ENCODE data around the gene IL1RAPL2.

The IL1RAPL2 gene

DNA sequence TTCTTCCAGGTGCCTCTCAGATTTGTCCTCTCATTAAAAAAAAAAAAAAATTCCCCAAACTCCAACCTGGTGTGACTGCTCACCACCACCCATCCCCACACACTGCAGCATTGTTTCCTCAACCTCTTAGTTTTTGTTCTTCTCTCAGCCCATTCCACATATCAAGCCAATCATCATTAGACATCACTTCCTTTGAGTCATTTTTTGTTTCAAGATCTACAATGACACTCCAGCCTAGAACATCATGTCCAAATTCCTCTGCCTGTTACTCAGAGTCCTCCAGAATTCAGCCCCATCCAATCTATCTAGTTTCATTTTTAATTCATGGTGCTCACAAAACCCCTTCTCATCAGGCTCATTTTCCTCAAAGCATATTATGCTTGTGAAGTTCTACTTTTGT is 917.0 kb downstream of the IL1RAPL2 start:
- H3K9me3 Mint-ChIP-seq, result no peaks in the 10 kb centered on the region
- H3K27me3 Mint-ChIP-seq, result no peaks in the 10 kb centered on the region
- H3K4me3 Mint-ChIP-seq, result no peak overlapping the region
- intact Hi-C loops (cut with micrococcal nuclease), result no loop called here
- no peaks in the 10 kb centered on the region for H3K4me1 Mint-ChIP-seq (ENCODE audit: low read depth)
- H3K36me3 Mint-ChIP-seq (ENCODE audit: low read depth), result no peaks in the 10 kb centered on the region
- no peak overlapping the region for H3K27ac Mint-ChIP-seq

DNA sequence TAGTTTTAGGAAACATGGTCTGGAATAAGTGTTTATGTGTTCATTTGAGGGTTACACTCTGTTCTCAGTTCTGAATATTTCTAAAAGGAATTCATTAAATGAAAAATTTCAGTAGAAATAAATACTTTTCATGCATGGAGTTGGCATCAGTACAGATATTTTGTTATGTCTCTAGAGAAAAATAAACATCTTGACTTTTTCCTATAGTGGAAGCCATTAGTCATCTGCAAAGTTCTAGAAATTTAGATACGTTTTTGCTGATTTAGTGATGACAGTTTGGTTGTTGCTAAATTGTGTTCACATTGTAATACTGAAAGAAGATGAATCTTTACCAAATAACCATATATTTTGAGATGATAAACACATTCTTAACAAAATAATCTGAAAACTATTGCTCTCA is 922.7 kb downstream of the IL1RAPL2 start:
- intact Hi-C loops (cut with micrococcal nuclease), result no loop called here
- Mint-ChIP-seq H3K9me3 (no peaks in the 10 kb centered on the region), H3K27ac (no peak overlapping the region), H3K36me3 (ENCODE audit: low read depth) (no peaks in the 10 kb centered on the region), H3K4me3 (no peak overlapping the region), H3K4me1 (ENCODE audit: low read depth) (no peaks in the 10 kb centered on the region), H3K27me3 (no peaks in the 10 kb centered on the region)

- Mint-ChIP-seq H3K27me3 (no peaks in the 10 kb centered on the region), H3K4me3 (no peak overlapping the region), H3K9me3 (no peaks in the 10 kb centered on the region), H3K36me3 (ENCODE audit: low read depth) (no peaks in the 10 kb centered on the region), H3K27ac (no peak overlapping the region), H3K4me1 (ENCODE audit: low read depth) (no peaks in the 10 kb centered on the region)
- intact Hi-C loops (cut with micrococcal nuclease), result no loop called here
Measured at GRCh38 chrX:105495376-105495775, 929.4 kb downstream of the IL1RAPL2 start.

GRCh38 chrX:105502336-105502735 is 936.3 kb downstream of the IL1RAPL2 start:
- no peaks in the 10 kb centered on the region for H3K4me1 Mint-ChIP-seq (ENCODE audit: low read depth)
- no peaks in the 10 kb centered on the region for H3K9me3 Mint-ChIP-seq
- intact Hi-C loops (cut with micrococcal nuclease), result no loop called here
- no peaks in the 10 kb centered on the region for H3K36me3 Mint-ChIP-seq (ENCODE audit: low read depth)
- H3K27ac Mint-ChIP-seq, result no peak overlapping the region
- H3K27me3 Mint-ChIP-seq, result no peaks in the 10 kb centered on the region
- no peak overlapping the region for H3K4me3 Mint-ChIP-seq

GRCh38 chrX:105515561-105515960 is 949.6 kb downstream of the IL1RAPL2 start:
- intact Hi-C loops (cut with micrococcal nuclease), result no loop called here
- no peak overlapping the region for H3K27ac Mint-ChIP-seq
- H3K9me3 Mint-ChIP-seq, result no peaks in the 10 kb centered on the region
- H3K27me3 Mint-ChIP-seq, result no peaks in the 10 kb centered on the region
- H3K4me3 Mint-ChIP-seq, result no peak overlapping the region
- H3K36me3 Mint-ChIP-seq (ENCODE audit: low read depth), result no peaks in the 10 kb centered on the region
- H3K4me1 Mint-ChIP-seq (ENCODE audit: low read depth), result no peaks in the 10 kb centered on the region

GRCh38 chrX:105526431-105526830 is 960.4 kb downstream of the IL1RAPL2 start:
- no peaks in the 10 kb centered on the region for H3K27me3 Mint-ChIP-seq
- H3K9me3 Mint-ChIP-seq, result no peaks in the 10 kb centered on the region
- no peak overlapping the region for H3K4me3 Mint-ChIP-seq
- H3K27ac Mint-ChIP-seq, result no peak overlapping the region
- no peaks in the 10 kb centered on the region for H3K36me3 Mint-ChIP-seq (ENCODE audit: low read depth)
- no peaks in the 10 kb centered on the region for H3K4me1 Mint-ChIP-seq (ENCODE audit: low read depth)
- intact Hi-C loops (cut with micrococcal nuclease), result no loop called here

DNA sequence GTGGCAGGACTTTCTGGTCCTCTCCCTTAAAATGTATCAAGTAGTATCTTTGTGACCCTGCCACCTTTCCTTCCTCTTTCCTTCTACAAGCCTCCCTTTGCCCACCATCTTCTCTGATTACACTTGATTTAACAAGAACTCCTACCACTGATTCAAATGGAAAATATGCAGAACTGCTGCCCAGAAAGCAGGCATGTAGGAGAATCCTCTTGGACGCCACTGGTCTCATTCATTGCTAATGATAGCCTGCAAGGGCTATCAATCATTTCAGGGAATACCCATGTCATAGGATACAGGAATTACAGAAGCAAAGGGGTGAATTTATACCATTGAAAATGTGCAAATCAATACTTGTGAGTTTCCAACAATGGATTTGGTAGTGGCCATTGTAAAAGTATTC is 961.8 kb downstream of the IL1RAPL2 start:
- H3K4me3 Mint-ChIP-seq, result no peak overlapping the region
- no peaks in the 10 kb centered on the region for H3K9me3 Mint-ChIP-seq
- intact Hi-C loops (cut with micrococcal nuclease), result no loop called here
- H3K27ac Mint-ChIP-seq, result no peak overlapping the region
- H3K36me3 Mint-ChIP-seq (ENCODE audit: low read depth), result no peaks in the 10 kb centered on the region
- no peaks in the 10 kb centered on the region for H3K27me3 Mint-ChIP-seq
- H3K4me1 Mint-ChIP-seq (ENCODE audit: low read depth), result no peaks in the 10 kb centered on the region

DNA sequence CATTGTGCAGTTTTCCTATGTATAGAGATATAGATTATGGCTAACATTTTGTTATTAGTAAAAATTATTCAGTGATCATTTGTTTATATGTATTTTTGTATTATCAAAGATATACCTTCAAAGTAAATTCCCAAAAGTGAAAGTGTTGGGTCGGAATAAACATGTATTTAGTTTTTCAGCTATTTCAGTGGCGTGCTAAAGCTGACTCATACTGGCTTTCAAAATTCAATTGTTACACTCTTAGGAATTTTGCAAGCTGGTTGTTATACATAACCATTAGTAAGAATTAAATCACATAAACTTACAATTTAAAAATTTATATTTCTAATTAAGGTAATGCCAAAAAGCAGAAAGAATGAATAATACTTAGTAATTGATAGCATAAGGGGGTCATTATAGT is 968.0 kb downstream of the IL1RAPL2 start:
- H3K9me3 Mint-ChIP-seq, result peaks cover 15% of the 10 kb centered on the region
- H3K4me3 Mint-ChIP-seq, result no peak overlapping the region
- H3K27me3 Mint-ChIP-seq, result no peaks in the 10 kb centered on the region
- no peaks in the 10 kb centered on the region for H3K4me1 Mint-ChIP-seq (ENCODE audit: low read depth)
- intact Hi-C loops (cut with micrococcal nuclease), result no loop called here
- H3K27ac Mint-ChIP-seq, result no peak overlapping the region
- no peaks in the 10 kb centered on the region for H3K36me3 Mint-ChIP-seq (ENCODE audit: low read depth)

- Mint-ChIP-seq H3K27ac (no peak overlapping the region), H3K4me3 (no peak overlapping the region), H3K27me3 (no peaks in the 10 kb centered on the region), H3K9me3 (peaks cover 11% of the 10 kb centered on the region), H3K36me3 (ENCODE audit: low read depth) (no peaks in the 10 kb centered on the region), H3K4me1 (ENCODE audit: low read depth) (no peaks in the 10 kb centered on the region)
- intact Hi-C loops (cut with micrococcal nuclease), result no loop called here
Measured at GRCh38 chrX:105543283-105543682, 977.3 kb downstream of the IL1RAPL2 start.

DNA sequence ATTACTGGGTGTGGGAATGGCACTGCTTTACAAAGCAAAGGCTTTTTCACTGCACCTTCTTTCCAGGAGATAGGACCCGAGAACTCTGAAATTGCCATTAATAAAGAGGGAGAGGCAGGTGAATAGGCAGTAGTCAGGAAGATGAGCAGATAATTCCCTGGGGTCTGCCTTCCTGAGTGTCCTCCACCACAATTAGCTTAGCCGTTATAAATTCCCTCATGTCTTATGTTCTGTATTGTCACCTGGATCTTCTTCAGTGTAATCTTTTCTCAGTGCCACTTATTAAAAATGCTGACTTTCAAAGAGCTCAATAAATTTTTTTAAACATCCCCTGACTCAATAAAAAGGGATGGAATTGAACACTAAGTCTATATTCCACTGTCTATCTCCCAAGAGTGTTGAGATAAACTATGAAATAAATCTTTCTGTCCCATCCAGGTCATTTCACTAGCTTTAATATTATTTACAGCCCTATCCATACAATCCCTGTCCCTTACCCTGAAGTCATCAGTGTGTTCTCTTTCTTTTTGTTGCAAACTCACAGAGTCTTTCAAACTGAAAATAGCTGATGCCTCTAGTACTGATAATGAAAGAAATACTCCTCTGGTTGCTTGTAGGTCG is 984.2 kb downstream of the IL1RAPL2 start:
- no peak overlapping the region for H3K4me3 Mint-ChIP-seq
- no peaks in the 10 kb centered on the region for H3K9me3 Mint-ChIP-seq
- H3K27ac Mint-ChIP-seq, result no peak overlapping the region
- no peaks in the 10 kb centered on the region for H3K27me3 Mint-ChIP-seq
- no peaks in the 10 kb centered on the region for H3K36me3 Mint-ChIP-seq (ENCODE audit: low read depth)
- intact Hi-C loops (cut with micrococcal nuclease), result no loop called here
- no peaks in the 10 kb centered on the region for H3K4me1 Mint-ChIP-seq (ENCODE audit: low read depth)

GRCh38 chrX:105552395-105552794 is 986.4 kb downstream of the IL1RAPL2 start:
- no peaks in the 10 kb centered on the region for H3K36me3 Mint-ChIP-seq (ENCODE audit: low read depth)
- no peaks in the 10 kb centered on the region for H3K4me1 Mint-ChIP-seq (ENCODE audit: low read depth)
- no peak overlapping the region for H3K27ac Mint-ChIP-seq
- no peaks in the 10 kb centered on the region for H3K27me3 Mint-ChIP-seq
- no peaks in the 10 kb centered on the region for H3K9me3 Mint-ChIP-seq
- H3K4me3 Mint-ChIP-seq, result no peak overlapping the region
- intact Hi-C loops (cut with micrococcal nuclease), result no loop called here

- no peaks in the 10 kb centered on the region for H3K9me3 Mint-ChIP-seq
- no peaks in the 10 kb centered on the region for H3K4me1 Mint-ChIP-seq (ENCODE audit: low read depth)
Measured at GRCh38 chrX:105553118-105553517, 987.1 kb downstream of the IL1RAPL2 start.

DNA sequence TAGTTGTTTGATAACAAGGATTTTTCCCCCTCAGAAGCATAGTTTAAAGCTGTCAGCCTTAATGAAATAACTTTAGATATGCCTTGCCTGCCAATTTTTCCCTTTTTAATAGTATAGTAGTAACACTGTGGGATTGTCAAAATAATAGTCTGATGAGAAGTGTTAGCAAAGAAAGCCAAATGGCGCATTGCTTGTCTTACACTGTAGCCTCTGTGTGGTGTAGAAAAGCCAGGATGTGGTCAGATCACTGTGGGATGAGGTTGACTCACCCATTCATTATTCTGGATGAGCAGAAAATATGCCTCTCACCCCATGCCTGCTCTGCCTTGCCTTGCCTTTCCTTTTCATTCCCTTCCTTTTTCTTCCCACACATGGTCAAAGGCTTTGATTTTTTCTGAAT is 998.5 kb downstream of the IL1RAPL2 start:
- intact Hi-C loops (cut with micrococcal nuclease), result no loop called here
- Mint-ChIP-seq H3K9me3 (no peaks in the 10 kb centered on the region), H3K4me1 (ENCODE audit: low read depth) (no peaks in the 10 kb centered on the region), H3K4me3 (no peak overlapping the region), H3K36me3 (ENCODE audit: low read depth) (no peaks in the 10 kb centered on the region), H3K27me3 (no peaks in the 10 kb centered on the region), H3K27ac (no peak overlapping the region)

More at GRCh38 chrX:105553118-105553517, 987.1 kb downstream of the IL1RAPL2 start:
- no peaks in the 10 kb centered on the region for H3K36me3 Mint-ChIP-seq (ENCODE audit: low read depth)
- no peak overlapping the region for H3K4me3 Mint-ChIP-seq
- H3K27ac Mint-ChIP-seq, result no peak overlapping the region
- intact Hi-C loops (cut with micrococcal nuclease), result no loop called here
- H3K27me3 Mint-ChIP-seq, result no peaks in the 10 kb centered on the region

GRCh38 chrX:105565856-105566255 is 999.9 kb downstream of the IL1RAPL2 start:
- H3K9me3 Mint-ChIP-seq, result no peaks in the 10 kb centered on the region
- no peaks in the 10 kb centered on the region for H3K27me3 Mint-ChIP-seq
- H3K4me3 Mint-ChIP-seq, result no peak overlapping the region
- intact Hi-C loops (cut with micrococcal nuclease), result no loop called here
- H3K4me1 Mint-ChIP-seq (ENCODE audit: low read depth), result no peaks in the 10 kb centered on the region
- H3K36me3 Mint-ChIP-seq (ENCODE audit: low read depth), result no peaks in the 10 kb centered on the region
- H3K27ac Mint-ChIP-seq, result no peak overlapping the region

DNA sequence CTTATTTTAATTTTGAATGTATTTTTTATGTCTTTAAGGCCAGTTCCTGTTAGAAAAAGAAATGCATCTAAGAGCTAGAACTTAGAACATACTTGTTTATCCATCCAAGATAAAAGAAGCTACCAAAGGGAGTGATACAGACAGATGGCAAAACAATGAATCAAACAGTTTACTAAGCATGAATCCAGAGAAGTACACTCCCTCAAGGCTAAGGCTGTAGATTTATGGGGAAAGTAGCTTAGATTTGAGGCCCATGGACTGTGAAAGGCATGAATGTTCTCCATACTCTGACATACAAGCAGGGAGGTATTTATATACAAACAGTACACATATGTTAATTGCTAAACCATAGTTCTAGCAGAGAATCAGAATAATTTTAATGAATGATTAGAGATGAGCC is 1001.1 kb downstream of the IL1RAPL2 start:
- intact Hi-C loops (cut with micrococcal nuclease), result no loop called here
- Mint-ChIP-seq H3K4me1 (ENCODE audit: low read depth) (no peaks in the 10 kb centered on the region), H3K4me3 (no peak overlapping the region), H3K27me3 (no peaks in the 10 kb centered on the region), H3K27ac (no peak overlapping the region), H3K9me3 (no peaks in the 10 kb centered on the region), H3K36me3 (ENCODE audit: low read depth) (no peaks in the 10 kb centered on the region)

All from dendritic cell treated with granulocyte-macrophage colony-stimulating factor and Interleukin-4, amounts not matched to agents 40 ng/mL and 50 ng/mL, for 4 days (primary cell).